K562 (cell line): ENCODE measurements around the gene TYR. TPM values are rescaled to one million over a fixed set of nuclear protein-coding genes. Genes with fewer than 3 reads are reported as not detected.
"Not testable (repeated sequence)": the region's sequence is repeated elsewhere in the genome, so short reads cannot be mapped to it uniquely, and the experiment has no call there.

Experiments used
- ATAC-seq: fragments of 200-7000 bp; cut with Tn5 transposase; 3 replicates; pipeline ENCODE4 v1.9.1; 2020; ENCODE audit warnings: moderate library complexity
- BruUV-seq: library from RNA; stranded (reverse); fragments of 400-500 nt; replicated peaks from 2 replicates; lab custom pipeline; 2021; lab: Mats Ljungman, UMichigan
- CTCF ChIA-PET: fragments of 300-600 bp; formaldehyde crosslinking; extraction: SDS; loops from one replicate; lab custom pipeline; 2021; ENCODE audit warnings: low intra/inter-chr PET ratio; lab: Yijun Ruan, JAX
- POLR2A ChIA-PET: fragments of 300-600, 350-650 bp; sonication (Branson Sonifier 250); formaldehyde crosslinking; extraction: SDS; loops from one replicate; lab custom pipeline; 2021; ENCODE audit warnings: antibody characterized with exemption, inconsistent platforms; lab: Yijun Ruan, JAX
- DNase-seq, 4 experiments: peaks; one replicate each; pipeline versions ENCODE4 v3.0.0 to v3.0.0-alpha.2; 2011 to 2018; ENCODE audit warnings: low spot score in 3 of 4, mixed read lengths in 3 of 4; ENCODE audit errors: extremely low read depth in 1 of 4
- FAIRE-seq: peaks from 2 replicates; lab custom pipeline; 2011; peaks lifted over from hg19 to GRCh38; lab: Jason Lieb, UNC
- H2AFZ ChIP-seq: 2 replicates; pipeline ENCODE4 v1.6.0; 2011; ENCODE audit warnings: low read depth, low read length, control low read depth, inconsistent platforms
- H3K27ac ChIP-seq: fragments of 200-600 bp; 3 replicates; pipeline ENCODE4 v1.8.0; 2011; ENCODE audit warnings: low read depth, mild to moderate bottlenecking, control low read depth, inconsistent platforms, low read length, moderate library complexity, mixed read lengths; ENCODE audit errors: extremely low read depth
- H3K27me3 ChIP-seq, 2 experiments: fragments of 300-600 bp in 1 of 2; 2 replicates in 1 of 2; 3 replicates in 1 of 2; pipeline versions ENCODE4 v1.6.0 to v1.8.0; 2011; ENCODE audit warnings: inconsistent platforms in 2 of 2, low read length in 2 of 2, mild to moderate bottlenecking in 1 of 2, mixed read lengths in 1 of 2, moderate library complexity in 1 of 2; ENCODE audit not compliant: control insufficient read depth in 2 of 2, insufficient read depth in 2 of 2
- H3K36me3 ChIP-seq: fragments of 300-600 bp; 3 replicates; pipeline ENCODE4 v1.8.0; 2011; ENCODE audit warnings: mild to moderate bottlenecking, low read length, inconsistent platforms; ENCODE audit not compliant: control insufficient read depth, insufficient read depth
- H3K4me1 ChIP-seq, 2 experiments: fragments of 200-600 bp in 1 of 2; replicated peaks in 1 of 2; 2 replicates in 1 of 2; 3 replicates in 1 of 2; pipeline versions ENCODE4 v1.5.1 to v1.8.0; 2011; ENCODE audit warnings: inconsistent platforms in 2 of 2, low read length in 2 of 2, mild to moderate bottlenecking in 1 of 2, mixed read lengths in 1 of 2, moderate library complexity in 1 of 2; ENCODE audit not compliant: control insufficient read depth in 2 of 2, insufficient read depth in 2 of 2
- H3K4me2 ChIP-seq: 2 replicates; pipeline ENCODE4 v1.6.1; 2011; ENCODE audit warnings: low read length, control low read depth, inconsistent platforms, mixed read lengths; ENCODE audit not compliant: insufficient read depth
- H3K4me3 ChIP-seq: fragments of 200-600 bp; sonication (generic), shearing (Covaris generic); 2 replicates; pipeline ENCODE4 v1.5.1; 2016; ENCODE audit warnings: control low read depth, inconsistent platforms
- H3K79me2 ChIP-seq: fragments of 200-600 bp; 3 replicates; pipeline ENCODE4 v1.8.0; 2011; ENCODE audit warnings: low read length, inconsistent platforms; ENCODE audit not compliant: control insufficient read depth, insufficient read depth
- H3K9ac ChIP-seq, 2 experiments: 2 replicates each; pipeline versions ENCODE4 v1.6.0 to v1.6.1; 2011; ENCODE audit warnings: low read depth in 2 of 2, low read length in 2 of 2, control low read depth in 1 of 2, inconsistent platforms in 1 of 2, mild to moderate bottlenecking in 1 of 2, mixed read lengths in 1 of 2; ENCODE audit not compliant: insufficient read depth in 1 of 2
- H3K9me1 ChIP-seq: one replicate; pipeline ENCODE4 v1.6.0; 2011; ENCODE audit warnings: inconsistent platforms, mild to moderate bottlenecking, low read length, moderate library complexity; ENCODE audit not compliant: control insufficient read depth, insufficient read depth
- H3K9me3 ChIP-seq: replicated peaks from 2 replicates; pipeline ENCODE4 v1.5.1; 2011; ENCODE audit warnings: low read depth, low read length, inconsistent platforms; ENCODE audit not compliant: control insufficient read depth, insufficient read depth
- H4K20me1 ChIP-seq: replicated peaks from 2 replicates; pipeline ENCODE4 v1.6.1; 2011; ENCODE audit warnings: low read length, inconsistent platforms, mixed read lengths; ENCODE audit not compliant: control insufficient read depth, insufficient read depth
- BRF1 ChIP-seq: IDR thresholded peaks from 3 replicates; pipeline ENCODE4 v1.6.1; 2011; ENCODE audit warnings: borderline replicate concordance, mild to moderate bottlenecking; ENCODE audit not compliant: insufficient read length; ENCODE audit errors: extremely low read depth
- CC2D1A ChIP-seq: fragments of 450-650 bp; IDR thresholded peaks from 2 replicates; pipeline ENCODE4 v1.6.1; 2017; ENCODE audit warnings: mild to moderate bottlenecking
- CEBPZ ChIP-seq: fragments of 150-350 bp; IDR thresholded peaks from 2 replicates; pipeline ENCODE4 v1.6.1; 2014; ENCODE audit warnings: low read depth, mild to moderate bottlenecking, low read length, borderline replicate concordance
- NFYB ChIP-seq: IDR thresholded peaks from 2 replicates; pipeline ENCODE4 v1.6.1; 2011; ENCODE audit warnings: mild to moderate bottlenecking, moderate library complexity; ENCODE audit not compliant: insufficient read length; ENCODE audit errors: extremely low read depth
- RBFOX2 ChIP-seq: fragments of 200-400 bp; formaldehyde crosslinking; IDR thresholded peaks from 2 replicates; pipeline ENCODE4 v1.6.1; 2017; ENCODE audit warnings: low read depth, mild to moderate bottlenecking, low read length, moderate library complexity
- YY1 ChIP-seq, 3 experiments: IDR thresholded peaks; 2 replicates each; pipeline ENCODE4 v1.6.1; 2011; ENCODE audit warnings: low read length in 2 of 3, mild to moderate bottlenecking in 2 of 3, moderate library complexity in 2 of 3, borderline replicate concordance in 1 of 3, control low read depth in 1 of 3, low read depth in 1 of 3; ENCODE audit not compliant: insufficient read depth in 3 of 3, insufficient replicate concordance in 2 of 3, control insufficient read depth in 1 of 3, insufficient read length in 1 of 3; ENCODE audit errors: extremely low read depth in 1 of 3
- WGBS: fragments of 100-300 bp; shearing (Covaris generic); methylation state at CpG from one replicate; pipeline ENCODE4 v1.1.6; 2016; ENCODE audit warnings: low coverage, mixed read lengths; ENCODE audit not compliant: insufficient coverage; ENCODE audit errors: missing lambda C conversion rate; 5-methylcytosine and 5-hydroxymethylcytosine counted together
- in situ Hi-C: fragments of 300-500 bp; cut with MboI; formaldehyde crosslinking; loops from 4 replicates; pipeline ENCODE4 v1.15.0; 2018; ENCODE audit warnings: inconsistent platforms, mixed read lengths
- intact Hi-C: fragments of 100-400 bp; cut with micrococcal nuclease; formaldehyde crosslinking; loops from 2 replicates; pipeline ENCODE4 v1.14.2; 2022
- polyA plus RNA-seq, 8 experiments: library from polyadenylated mRNA; depleted of rRNA in 4 of 8; stranded (reverse) in 5 of 8; unstranded in 3 of 8; fragments of >200 nt; fragmentation: Nextera tagmentation in 2 of 8; fragmentation: Illumina TruSeq in 1 of 8; extraction: Ambion mirVana in 2 of 8; extraction: Trizol in 1 of 8; gene quantifications; 2 replicates each; pipeline versions ENCODE4 v1.2.1 to v1.2.3, GENCODE V29; 2011 to 2014; ENCODE audit warnings: inconsistent platforms in 1 of 8, missing spikeins in 1 of 8
- total RNA-seq, 7 experiments: library from RNA; depleted of rRNA in 6 of 7; stranded (reverse); fragments of >200 nt in 6 of 7; fragmentation: Illumina TruSeq in 2 of 7; extraction: Trizol in 2 of 7; gene quantifications; 2 replicates each; pipeline versions ENCODE4 v1.2.1 to v1.2.3, GENCODE V29; 2011 to 2021; ENCODE audit warnings: low replicate concordance in 1 of 7

Gene TYR
- total and polyA plus RNA-seq, 9 of the 15 experiments (the other 6 are each of a cell fraction or from before 2014, with no cell fraction given) = not detected

- TF ChIP-seq RBFOX2 = no peak
- TF ChIP-seq NFYB = no peak
- TF ChIP-seq CC2D1A = no peak
- TF ChIP-seq BRF1 = no peak
- no peak for TF ChIP-seq YY1 (IDR thresholded peaks at IDR 0.05; ENCODE audit: borderline replicate concordance in 1 of 3, control insufficient read depth in 1 of 3, extremely low read depth in 1 of 3, insufficient read depth in 3 of 3, insufficient read length in 1 of 3, insufficient replicate concordance in 2 of 3, low read depth in 1 of 3, low read length in 2 of 3)
- TF ChIP-seq CEBPZ = no peak
- TF ChIP-seq, all 486 proteins: peak for 0
Measured at GRCh38 chr11:89293965-89294679, 116.4 kb downstream of the TYR start (continued).

GRCh38 chr11:89295023-89295422 is 117.3 kb downstream of the TYR start:
- H3K9ac ChIP-seq, H3K36me3 ChIP-seq, CTCF ChIA-PET, H3K9me1 ChIP-seq, ATAC-seq, BruUV-seq, H3K79me2 ChIP-seq, H3K4me1 ChIP-seq, intact Hi-C loops, in situ Hi-C loops, H3K4me3 ChIP-seq, H3K27me3 ChIP-seq, H3K27ac ChIP-seq, DNase-seq, POLR2A ChIA-PET, FAIRE-seq, H3K4me2 ChIP-seq, H4K20me1 ChIP-seq, H3K9me3 ChIP-seq, H2AFZ ChIP-seq: not testable (repeated sequence)
- WGBS = 0% methylated on average over 6 of the region's 7 CpGs

- H3K9me3 ChIP-seq, H3K9me1 ChIP-seq, in situ Hi-C loops, H4K20me1 ChIP-seq, DNase-seq, H3K4me1 ChIP-seq, H3K4me2 ChIP-seq, H3K79me2 ChIP-seq, H3K27me3 ChIP-seq, intact Hi-C loops, ATAC-seq, H2AFZ ChIP-seq, POLR2A ChIA-PET, H3K36me3 ChIP-seq, FAIRE-seq, BruUV-seq, H3K9ac ChIP-seq, H3K4me3 ChIP-seq, H3K27ac ChIP-seq, CTCF ChIA-PET: not testable (repeated sequence)
- WGBS = 0% methylated on average over 1 of the region's 1 CpG
Measured at GRCh38 chr11:89303029-89303428, 125.4 kb downstream of the TYR start.
